GM10847 (cell line): ENCODE measurements around the gene FAM120A.

Experiments used
- POLR2A ChIP-seq: IDR thresholded peaks from 2 replicates; pipeline ENCODE4 v1.6.1; 2011; ENCODE audit not compliant: insufficient read length; ENCODE audit errors: extremely low read depth

Gene FAM120A

GRCh38 chr9:93461414-93461743 is 9.9 kb downstream of the FAM120A start:
- TF ChIP-seq POLR2A, result no peak

- TF ChIP-seq POLR2A, result no peak
Measured at GRCh38 chr9:93461821-93462220, 10.3 kb downstream of the FAM120A start.

GRCh38 chr9:93463638-93464248 is 12.3 kb downstream of the FAM120A start:
- TF ChIP-seq POLR2A, result no peak

DNA sequence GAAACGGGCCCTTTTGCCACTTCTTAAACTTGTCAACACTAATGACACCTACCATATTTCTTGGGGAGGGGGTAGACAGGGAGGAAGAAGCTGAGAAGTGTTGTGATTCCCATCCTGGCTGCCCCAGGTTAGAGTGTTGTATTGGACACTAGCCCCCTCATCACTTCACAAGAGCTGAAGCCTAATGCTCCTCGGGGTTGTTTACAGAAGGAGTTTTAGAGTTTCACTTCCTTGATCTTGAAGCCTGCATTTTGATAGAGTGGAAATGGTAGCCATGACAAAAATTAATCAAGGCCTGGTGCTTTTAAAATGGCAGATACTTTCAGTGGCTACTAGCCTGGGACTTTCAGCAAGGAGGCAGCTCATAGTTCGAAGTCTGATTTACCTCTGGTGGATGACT is 12.9 kb downstream of the FAM120A start:
- no peak for TF ChIP-seq POLR2A

GRCh38 chr9:93464876-93465275 is 13.4 kb downstream of the FAM120A start:
- TF ChIP-seq POLR2A, result no peak

- no peak for TF ChIP-seq POLR2A
Measured at GRCh38 chr9:93465855-93466254, 14.4 kb downstream of the FAM120A start.

DNA sequence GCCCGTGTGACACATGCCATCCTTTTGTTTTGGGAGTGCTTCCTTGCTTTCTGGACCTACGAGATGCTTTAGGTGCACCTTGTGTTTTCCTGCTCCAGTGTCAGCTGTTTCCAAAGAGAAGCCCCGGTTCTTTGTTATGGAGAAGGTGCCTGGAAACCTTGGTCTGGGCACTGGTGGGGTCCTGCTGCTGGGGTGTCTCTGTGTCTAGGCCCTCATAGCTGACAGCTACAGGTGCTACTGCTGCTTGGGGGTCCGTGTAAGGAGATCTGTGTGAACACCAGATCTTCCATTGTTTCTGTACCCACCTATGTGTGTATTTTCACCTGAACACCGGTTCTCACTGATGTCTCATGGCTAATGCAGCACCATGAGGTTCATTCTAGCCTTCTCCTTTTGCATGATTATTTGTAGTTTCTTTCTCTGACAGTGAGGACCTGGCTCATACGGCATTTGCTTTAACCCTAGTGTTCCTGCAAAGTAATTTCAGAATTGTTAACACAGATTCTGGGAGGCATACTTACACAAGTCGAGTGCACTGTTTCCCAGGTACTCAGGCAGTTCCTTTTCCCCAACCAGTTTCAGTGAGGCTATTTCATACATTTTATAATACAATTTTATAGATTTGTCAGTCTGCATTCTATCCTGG is 15.1 kb downstream of the FAM120A start:
- TF ChIP-seq POLR2A, result no peak

GRCh38 chr9:93467062-93467416 is 15.6 kb downstream of the FAM120A start:
- TF ChIP-seq POLR2A, result no peak

DNA sequence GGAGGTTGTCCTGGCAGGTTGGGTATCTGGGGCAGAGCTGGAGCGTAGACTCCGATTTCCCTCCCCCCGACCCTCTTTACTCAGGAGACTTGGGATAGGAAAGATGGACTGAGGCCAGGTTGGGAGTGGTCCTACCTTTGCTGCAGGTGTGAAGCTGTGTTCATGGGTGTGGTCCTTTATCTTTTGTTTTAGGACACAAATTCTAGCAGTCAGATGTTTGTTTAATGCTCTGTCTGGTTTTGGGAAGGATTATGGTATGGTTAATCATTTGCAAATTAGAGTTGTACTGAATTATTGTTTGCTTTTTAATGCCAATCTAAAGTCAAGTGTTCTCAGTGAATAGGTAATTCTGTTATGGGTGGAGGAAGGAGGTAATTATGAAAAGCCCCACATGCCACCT is 16.0 kb downstream of the FAM120A start:
- TF ChIP-seq POLR2A, result no peak

DNA sequence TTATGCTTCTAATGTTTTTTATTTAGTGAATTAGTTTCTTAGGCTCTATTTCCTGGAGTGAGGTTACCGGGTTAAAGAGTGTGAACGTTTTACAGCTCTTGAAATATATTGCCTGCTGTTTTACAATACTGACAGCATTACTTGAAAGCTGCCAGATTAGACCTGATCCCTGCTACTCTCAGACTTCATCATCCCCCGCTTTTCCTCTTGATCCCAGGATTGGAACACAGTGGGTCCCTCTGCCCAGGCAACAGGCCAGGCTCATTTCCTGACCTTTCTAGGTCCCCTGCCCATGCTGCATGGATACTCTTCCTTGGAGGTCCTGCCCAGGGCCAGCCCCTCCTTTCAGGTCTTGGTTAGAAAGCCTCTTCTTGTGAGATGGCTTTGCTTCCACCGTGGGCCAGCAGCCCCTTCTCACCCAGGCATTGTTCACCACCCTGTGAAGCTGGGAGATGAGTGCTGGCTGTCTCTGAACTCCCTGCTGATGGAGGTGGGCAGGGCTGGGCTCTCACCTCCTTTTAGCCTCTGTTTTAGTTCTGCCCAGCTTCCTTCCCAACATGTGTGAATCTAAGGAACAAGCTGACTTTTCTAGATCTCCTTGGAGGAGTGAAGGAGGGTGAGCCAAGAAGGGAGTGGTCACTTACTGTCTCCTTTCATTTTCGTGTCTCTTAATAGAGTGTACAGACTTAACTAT is 17.4 kb downstream of the FAM120A start:
- no peak for TF ChIP-seq POLR2A

GRCh38 chr9:93470391-93470790 is 18.9 kb downstream of the FAM120A start:
- no peak for TF ChIP-seq POLR2A

- TF ChIP-seq POLR2A, result no peak
Measured at GRCh38 chr9:93471124-93471523, 19.6 kb downstream of the FAM120A start.

DNA sequence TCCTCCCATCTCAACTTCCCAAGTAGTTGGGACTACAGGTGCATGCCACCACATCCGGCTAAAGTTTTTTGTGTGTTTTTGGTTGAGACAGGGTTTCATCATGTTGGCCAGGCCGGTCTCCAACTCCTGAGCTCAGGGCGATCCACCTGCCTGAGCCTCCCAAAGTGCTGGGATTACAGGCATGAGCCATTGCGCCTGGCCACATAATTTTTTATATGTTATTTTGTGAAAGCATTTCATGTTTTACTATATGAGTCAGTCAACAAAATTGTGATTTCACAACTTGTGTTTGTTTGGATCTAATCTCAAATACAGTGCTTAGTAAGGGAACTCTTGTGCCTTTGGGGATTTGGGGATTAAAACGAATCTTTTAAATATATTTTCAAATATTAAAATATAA is 21.9 kb downstream of the FAM120A start:
- no peak for TF ChIP-seq POLR2A

GRCh38 chr9:93475108-93475507 is 23.6 kb downstream of the FAM120A start:
- TF ChIP-seq POLR2A, result no peak

DNA sequence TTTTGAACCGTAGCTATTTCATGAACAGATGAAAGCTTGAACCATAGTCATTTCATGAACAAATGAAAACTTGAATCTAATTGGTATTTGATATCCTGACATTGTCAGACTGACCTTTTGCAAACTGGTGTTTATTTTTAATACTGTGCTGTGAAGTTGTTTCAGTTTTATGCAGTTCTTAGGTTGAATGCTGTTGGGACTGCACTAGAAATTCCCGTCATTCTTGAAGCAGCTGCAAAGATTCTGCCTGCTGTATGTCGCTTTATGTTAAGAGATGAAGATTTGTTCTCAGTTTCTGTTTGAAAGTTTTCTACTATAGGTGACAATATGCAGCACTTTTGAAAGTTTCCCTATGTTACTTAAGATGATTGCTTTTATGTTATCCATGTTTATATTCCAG is 24.4 kb downstream of the FAM120A start:
- TF ChIP-seq POLR2A, result no peak

- TF ChIP-seq POLR2A, result no peak
Measured at GRCh38 chr9:93476924-93477323, 25.4 kb downstream of the FAM120A start.

GRCh38 chr9:93477397-93477796 is 25.9 kb downstream of the FAM120A start:
- no peak for TF ChIP-seq POLR2A
